Esophagus (tissue), 2 donors: ENCODE results near the gene PSG3. TPM values are rescaled to one million over a fixed set of nuclear protein-coding genes. Genes with fewer than 3 reads are reported as not detected.
"Not testable (repeated sequence)": the region's sequence is repeated elsewhere in the genome, so short reads cannot be mapped to it uniquely, and the experiment has no call there.

Source experiments
- H3K27ac ChIP-seq, 2 donors: one replicate each; pipeline ENCODE4 v1.5.1; 2013; ENCODE audit warnings: low read depth in 2 of 2, mild to moderate bottlenecking in 2 of 2, inconsistent platforms in 1 of 2, low read length in 1 of 2, moderate library complexity in 1 of 2
- H3K27me3 ChIP-seq, 2 donors: one replicate each; pipeline ENCODE4 v1.6.1; 2013; ENCODE audit warnings: low read length in 2 of 2, control low read depth in 1 of 2, mild to moderate bottlenecking in 1 of 2; ENCODE audit not compliant: insufficient read depth in 2 of 2, control insufficient read depth in 1 of 2
- H3K36me3 ChIP-seq, 2 donors: one replicate each; pipeline ENCODE4 v1.6.1; 2013; ENCODE audit warnings: low read length in 1 of 2; ENCODE audit not compliant: control insufficient read depth in 2 of 2, insufficient read depth in 2 of 2
- H3K4me1 ChIP-seq, 2 donors: one replicate each; pipeline ENCODE4 v1.6.1; 2013; ENCODE audit warnings: low read length in 1 of 2; ENCODE audit not compliant: control insufficient read depth in 2 of 2, insufficient read depth in 2 of 2
- H3K4me3 ChIP-seq, 2 donors: one replicate each; pipeline ENCODE4 v1.5.1; 2013; ENCODE audit warnings: low read length in 2 of 2, mild to moderate bottlenecking in 2 of 2, low read depth in 1 of 2, moderate library complexity in 1 of 2
- H3K9me3 ChIP-seq, 2 donors: one replicate each; pipeline ENCODE4 v1.6.1; 2013; ENCODE audit warnings: mild to moderate bottlenecking in 2 of 2, low read depth in 1 of 2, low read length in 1 of 2, moderate library complexity in 1 of 2; ENCODE audit not compliant: control insufficient read depth in 2 of 2, insufficient read depth in 1 of 2
- WGBS, 2 donors: extraction: QIAGEN DNeasy Blood & Tissue Kit; methylation state at CpG; one replicate each; pipeline ENCODE4 v1.1.7; 2013; 5-methylcytosine and 5-hydroxymethylcytosine counted together
- polyA plus RNA-seq, 2 donors: library from polyadenylated mRNA; stranded (reverse); fragments of 200-250 nt; gene quantifications; one replicate each; pipeline ENCODE4 v1.2.3, GENCODE V29; 2013
- donor health status: healthy with polysubstance abuse.
- donor health status: Bipolar disorder and iron deficiency.

The PSG3 gene
- polyA plus RNA-seq = not detected

GRCh38 chr19:42740381-42740780, at the start of gene PSG3:
TSS of gene PSG3 (minus strand) at chr19:42740481. CDS start at chr19:42740384, 97 bp downstream.
- H3K27ac ChIP-seq, H3K4me3 ChIP-seq, H3K4me1 ChIP-seq, H3K27me3 ChIP-seq, H3K9me3 ChIP-seq, H3K36me3 ChIP-seq: not testable (repeated sequence)
- 74% methylated on average over 4 of the region's 4 CpGs for WGBS, 2 donors

- not testable (repeated sequence) for H3K36me3 ChIP-seq, H3K4me3 ChIP-seq, H3K27me3 ChIP-seq, H3K4me1 ChIP-seq, H3K27ac ChIP-seq, H3K9me3 ChIP-seq
- 88 to 90% methylated on average over 2 of the region's 2 CpGs for WGBS, 2 donors
These were observed 48.5 kb upstream of the PSG3 start for GRCh38 chr19:42788766-42789165.

- not testable (repeated sequence) for H3K27ac ChIP-seq, H3K27me3 ChIP-seq, H3K36me3 ChIP-seq, H3K4me3 ChIP-seq, H3K9me3 ChIP-seq, H3K4me1 ChIP-seq
- 60 to 72% methylated on average over 2 of the region's 2 CpGs for WGBS, 2 donors
These were observed 47.5 kb upstream of the PSG3 start for GRCh38 chr19:42787766-42788165.

- not testable (repeated sequence) for H3K27me3 ChIP-seq, H3K4me3 ChIP-seq, H3K4me1 ChIP-seq, H3K36me3 ChIP-seq, H3K27ac ChIP-seq, H3K9me3 ChIP-seq
- 35 to 37% methylated on average over 12 of the region's 12 CpGs for WGBS, 2 donors
These were observed 36.7 kb upstream of the PSG3 start for GRCh38 chr19:42776750-42777612.

- not testable (repeated sequence) for H3K4me1 ChIP-seq, H3K27me3 ChIP-seq, H3K36me3 ChIP-seq, H3K4me3 ChIP-seq, H3K9me3 ChIP-seq, H3K27ac ChIP-seq
- 57 to 58% methylated on average over 21 of the region's 21 CpGs for WGBS, 2 donors
These were observed 34.4 kb upstream of the PSG3 start for GRCh38 chr19:42774510-42775158.

- H3K4me3 ChIP-seq, H3K36me3 ChIP-seq, H3K9me3 ChIP-seq, H3K27me3 ChIP-seq, H3K27ac ChIP-seq, H3K4me1 ChIP-seq: not testable (repeated sequence)
- 60% methylated on average over 8 of the region's 8 CpGs for WGBS, 2 donors
These were observed 27.0 kb upstream of the PSG3 start for GRCh38 chr19:42767319-42767718.

- H3K4me3 ChIP-seq, H3K9me3 ChIP-seq, H3K36me3 ChIP-seq, H3K4me1 ChIP-seq, H3K27ac ChIP-seq, H3K27me3 ChIP-seq: not testable (repeated sequence)
- WGBS, 2 donors = 84 to 90% methylated on average over 12 of the region's 12 CpGs
These were observed 26.6 kb upstream of the PSG3 start for GRCh38 chr19:42766871-42767270.

GRCh38 chr19:42764836-42765235, 24.6 kb upstream of the PSG3 start:
- WGBS, 2 donors = 82 to 85% methylated on average over 3 of the region's 3 CpGs
- H3K9me3 ChIP-seq = no peaks in the 10 kb centered on the region
- no peak overlapping the region for H3K4me3 ChIP-seq
- no peaks in the 10 kb centered on the region for H3K36me3 ChIP-seq
- peaks cover 0 to 6% of the 10 kb centered on the region in 2 donors for H3K4me1 ChIP-seq
- H3K27ac ChIP-seq = no peak overlapping the region
- H3K27me3 ChIP-seq = no peaks in the 10 kb centered on the region

- Histone ChIP-seq H3K27me3 (no peaks in the 10 kb centered on the region), H3K27ac (no peak overlapping the region), H3K36me3 (no peaks in the 10 kb centered on the region), H3K4me1 (peaks cover 0 to 6% of the 10 kb centered on the region in 2 donors), H3K9me3 (no peaks in the 10 kb centered on the region), H3K4me3 (no peak overlapping the region)
- 77 to 83% methylated on average over 2 of the region's 2 CpGs for WGBS, 2 donors
These were observed 22.5 kb upstream of the PSG3 start for GRCh38 chr19:42762789-42763188.

- H3K27me3 ChIP-seq, H3K4me1 ChIP-seq, H3K9me3 ChIP-seq, H3K36me3 ChIP-seq, H3K4me3 ChIP-seq: not testable (repeated sequence)
- WGBS, 2 donors = 31 to 43% methylated on average over 1 of the region's 1 CpG
- H3K27ac ChIP-seq = peak overlapping the region in 1 of 2 donors; percentile 13
These were observed 21.6 kb upstream of the PSG3 start for GRCh38 chr19:42761924-42762295.
